Right hindlimb (tissue), 1 donor: ENCODE data around the gene PGAM2.
"Not testable (repeated sequence)": the region's sequence is repeated elsewhere in the genome, so short reads cannot be mapped to it uniquely, and the experiment has no call there.

ENCODE experiments used
- DNase-seq: peaks from one replicate; pipeline ENCODE4 v3.0.0-alpha.2; 2018

The PGAM2 gene

GRCh38 chr7:44018857-44019807 lies 46.2 kb downstream of the PGAM2 start:
- peak; percentile 98 for DNase-seq

- DNase-seq = not testable (repeated sequence)
Measured at GRCh38 chr7:44015090-44015489, 50.3 kb downstream of the PGAM2 start.
